ENCODE results near the gene REXO1. TPM values are rescaled to one million over a fixed set of nuclear protein-coding genes. Genes with fewer than 3 reads are reported as not detected.

Gene REXO1
- total RNA-seq, 1 experiment from 2014 or later, result 43.0 TPM

- intact Hi-C loops (cut with micrococcal nuclease; ENCODE audit: unreplicated experiment), result no loop called here
- Mint-ChIP-seq H3K27ac (ENCODE audit: unreplicated experiment) (no peak overlapping the region), H3K36me3 (ENCODE audit: insufficient read depth, unreplicated experiment) (no peaks in the 10 kb centered on the region), H3K4me1 (ENCODE audit: low read depth, unreplicated experiment) (no peaks in the 10 kb centered on the region), H3K9me3 (ENCODE audit: unreplicated experiment) (no peaks in the 10 kb centered on the region), H3K4me3 (ENCODE audit: unreplicated experiment) (no peak overlapping the region), H3K27me3 (ENCODE audit: insufficient read depth, unreplicated experiment) (no peaks in the 10 kb centered on the region)
- no peaks in the 10 kb centered on the region for H3K27me3 ChIP-seq (replicated peaks; ENCODE audit: control insufficient read depth, insufficient read depth, low read length)
- peaks cover 7% of the 10 kb centered on the region; the same call in 1 of the 2 replicates for H3K9me3 ChIP-seq
- ChIA-PET POLR2A (no interaction called here), CTCF (no interaction called here)
- no peak for DNase-seq
- no TSS peak for BruUV-seq (replicated peaks)
- TF ChIP-seq CTCF (IDR thresholded peaks at IDR 0.05; ENCODE audit: insufficient read depth in 1 of 2, low read depth in 1 of 2, low read length in 1 of 2, severe bottlenecking in 1 of 2, unreplicated experiment in 1 of 2), result no peak
- H3K4me3 ChIP-seq (ENCODE audit: low read depth, low read length), result no peak overlapping the region
- no peaks in the 10 kb centered on the region for H3K4me1 ChIP-seq
- no peaks in the 10 kb centered on the region for H3K36me3 ChIP-seq (ENCODE audit: control insufficient read depth, insufficient read depth, low read length)
These were observed 61.6 kb downstream of the REXO1 start for GRCh38 chr19:1786668-1787067.

GRCh38 chr19:1785310-1785709 lies 63.0 kb downstream of the REXO1 start:
- DNase-seq, result no peak
- Mint-ChIP-seq H3K27ac (ENCODE audit: unreplicated experiment) (no peak overlapping the region), H3K4me1 (ENCODE audit: low read depth, unreplicated experiment) (no peaks in the 10 kb centered on the region), H3K36me3 (ENCODE audit: insufficient read depth, unreplicated experiment) (no peaks in the 10 kb centered on the region), H3K4me3 (ENCODE audit: unreplicated experiment) (no peak overlapping the region), H3K27me3 (ENCODE audit: insufficient read depth, unreplicated experiment) (no peaks in the 10 kb centered on the region), H3K9me3 (ENCODE audit: unreplicated experiment) (no peaks in the 10 kb centered on the region)
- Histone ChIP-seq H3K9me3 (peaks cover 5% of the 10 kb centered on the region; the same call in 1 of the 2 replicates), H3K27me3 (replicated peaks; ENCODE audit: control insufficient read depth, insufficient read depth, low read length) (no peaks in the 10 kb centered on the region), H3K4me3 (ENCODE audit: low read depth, low read length) (no peak overlapping the region), H3K36me3 (ENCODE audit: control insufficient read depth, insufficient read depth, low read length) (no peaks in the 10 kb centered on the region), H3K4me1 (no peaks in the 10 kb centered on the region)
- intact Hi-C loops (cut with micrococcal nuclease; ENCODE audit: unreplicated experiment), result no loop called here
- no peak for TF ChIP-seq CTCF (IDR thresholded peaks at IDR 0.05; ENCODE audit: insufficient read depth in 1 of 2, low read depth in 1 of 2, low read length in 1 of 2, severe bottlenecking in 1 of 2, unreplicated experiment in 1 of 2)
- CTCF ChIA-PET, result no interaction called here
- POLR2A ChIA-PET, result no interaction called here
- no TSS peak for BruUV-seq (replicated peaks)

GRCh38 chr19:1783874-1784273 lies 64.4 kb downstream of the REXO1 start:
- Histone ChIP-seq H3K36me3 (ENCODE audit: control insufficient read depth, insufficient read depth, low read length) (no peaks in the 10 kb centered on the region), H3K9me3 (peaks cover 5% of the 10 kb centered on the region; the same call in 1 of the 2 replicates), H3K27me3 (replicated peaks; ENCODE audit: control insufficient read depth, insufficient read depth, low read length) (no peaks in the 10 kb centered on the region), H3K4me1 (no peaks in the 10 kb centered on the region), H3K4me3 (ENCODE audit: low read depth, low read length) (no peak overlapping the region)
- Mint-ChIP-seq H3K36me3 (ENCODE audit: insufficient read depth, unreplicated experiment) (peaks cover 2% of the 10 kb centered on the region), H3K4me1 (ENCODE audit: low read depth, unreplicated experiment) (no peaks in the 10 kb centered on the region), H3K27me3 (ENCODE audit: insufficient read depth, unreplicated experiment) (peaks cover 4% of the 10 kb centered on the region), H3K4me3 (ENCODE audit: unreplicated experiment) (no peak overlapping the region), H3K9me3 (ENCODE audit: unreplicated experiment) (no peaks in the 10 kb centered on the region), H3K27ac (ENCODE audit: unreplicated experiment) (no peak overlapping the region)
- TF ChIP-seq CTCF (IDR thresholded peaks at IDR 0.05; ENCODE audit: insufficient read depth in 1 of 2, low read depth in 1 of 2, low read length in 1 of 2, severe bottlenecking in 1 of 2, unreplicated experiment in 1 of 2), result no peak
- BruUV-seq (replicated peaks), result no TSS peak
- CTCF ChIA-PET, result no interaction called here
- intact Hi-C loops (cut with micrococcal nuclease; ENCODE audit: unreplicated experiment), result no loop called here
- no peak for DNase-seq
- POLR2A ChIA-PET, result no interaction called here
